ENCODE data around the gene AMPH. TPM values are rescaled to one million over a fixed set of nuclear protein-coding genes. Genes with fewer than 3 reads are reported as not detected.

AMPH gene
- total and polyA plus RNA-seq, 8 donors, result 0.90 to 12.5 (median 10.7) TPM

DNA sequence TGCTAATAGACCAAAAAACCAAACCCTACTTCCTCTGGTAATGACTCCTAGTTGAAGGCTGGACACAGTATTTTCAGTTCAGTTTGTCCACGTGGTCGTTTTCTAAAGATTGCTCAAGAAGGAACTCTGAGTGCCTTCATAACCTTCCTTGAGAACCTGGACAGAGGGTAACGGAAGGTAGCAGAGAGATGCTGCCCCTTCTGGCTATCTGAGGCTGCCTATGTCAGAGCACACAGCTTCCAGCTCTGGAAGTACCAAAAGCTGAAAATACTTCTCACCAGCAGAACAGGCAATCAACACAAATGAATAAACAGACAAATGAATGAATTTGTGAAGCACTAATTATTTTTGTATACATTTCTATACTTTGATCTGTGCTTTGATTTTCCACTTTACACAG lies 85.2 kb downstream of the AMPH start:
- no peak for DNase-seq
- no peak for ATAC-seq
- Histone ChIP-seq H3K4me3 (no peak overlapping the region), H3K4me1 (no peaks in the 10 kb centered on the region), H3K9me3 (no peaks in the 10 kb centered on the region), H3K27me3 (no peaks in the 10 kb centered on the region), H3K36me3 (no peaks in the 10 kb centered on the region), H3K27ac (no peak overlapping the region)
- intact Hi-C loops (cut with DNase I), result no loop called here
- TF ChIP-seq, protein P1, sequence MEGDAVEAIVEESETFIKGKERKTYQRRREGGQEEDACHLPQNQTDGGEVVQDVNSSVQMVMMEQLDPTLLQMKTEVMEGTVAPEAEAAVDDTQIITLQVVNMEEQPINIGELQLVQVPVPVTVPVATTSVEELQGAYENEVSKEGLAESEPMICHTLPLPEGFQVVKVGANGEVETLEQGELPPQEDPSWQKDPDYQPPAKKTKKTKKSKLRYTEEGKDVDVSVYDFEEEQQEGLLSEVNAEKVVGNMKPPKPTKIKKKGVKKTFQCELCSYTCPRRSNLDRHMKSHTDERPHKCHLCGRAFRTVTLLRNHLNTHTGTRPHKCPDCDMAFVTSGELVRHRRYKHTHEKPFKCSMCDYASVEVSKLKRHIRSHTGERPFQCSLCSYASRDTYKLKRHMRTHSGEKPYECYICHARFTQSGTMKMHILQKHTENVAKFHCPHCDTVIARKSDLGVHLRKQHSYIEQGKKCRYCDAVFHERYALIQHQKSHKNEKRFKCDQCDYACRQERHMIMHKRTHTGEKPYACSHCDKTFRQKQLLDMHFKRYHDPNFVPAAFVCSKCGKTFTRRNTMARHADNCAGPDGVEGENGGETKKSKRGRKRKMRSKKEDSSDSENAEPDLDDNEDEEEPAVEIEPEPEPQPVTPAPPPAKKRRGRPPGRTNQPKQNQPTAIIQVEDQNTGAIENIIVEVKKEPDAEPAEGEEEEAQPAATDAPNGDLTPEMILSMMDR (IDR thresholded peaks at IDR 0.05), result no peak

DNA sequence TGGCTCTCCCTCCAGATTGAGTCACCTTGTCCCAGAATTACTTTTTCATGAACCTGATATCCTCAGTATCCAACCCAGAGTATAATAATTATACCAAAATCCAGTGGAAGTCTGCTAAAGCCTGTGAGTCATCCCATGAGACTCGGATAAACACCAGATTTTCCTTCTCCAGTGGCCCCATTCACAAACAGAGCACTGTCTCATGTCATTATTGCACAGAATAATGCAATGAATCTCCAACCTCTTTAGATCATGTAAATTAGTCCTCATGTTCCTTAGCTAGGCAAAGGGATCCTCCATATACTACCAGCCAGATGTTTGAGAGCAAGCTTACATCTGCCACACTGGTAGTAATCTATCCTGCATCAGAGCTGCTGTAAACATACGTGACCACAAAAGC lies 89.0 kb downstream of the AMPH start:
- Histone ChIP-seq H3K27me3 (no peaks in the 10 kb centered on the region), H3K4me3 (no peak overlapping the region), H3K9me3 (no peaks in the 10 kb centered on the region), H3K4me1 (no peaks in the 10 kb centered on the region), H3K36me3 (no peaks in the 10 kb centered on the region), H3K27ac (no peak overlapping the region)
- TF ChIP-seq, protein P1 (IDR thresholded peaks at IDR 0.05), result no peak
- DNase-seq (no peak), ATAC-seq (no peak)
- intact Hi-C loops (cut with DNase I), result no loop called here

DNA sequence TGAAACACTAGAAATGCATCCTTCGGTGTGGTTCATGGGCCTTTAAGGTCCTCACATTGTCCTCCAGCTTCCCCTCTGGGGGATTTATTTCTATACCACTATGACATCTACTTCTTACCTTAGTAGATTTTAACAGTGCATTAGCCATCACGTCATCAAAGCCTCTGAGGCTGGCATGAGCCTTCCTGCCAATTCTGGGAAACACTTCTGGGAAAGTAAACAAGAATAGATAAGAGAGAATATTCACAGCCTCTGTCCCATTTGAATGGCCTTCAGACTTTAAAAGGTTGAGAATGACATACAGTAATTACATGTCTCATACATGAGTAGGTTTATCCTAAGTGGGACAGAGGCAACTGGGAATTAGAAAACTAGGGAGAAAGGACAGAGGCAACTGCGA lies 89.7 kb downstream of the AMPH start:
- Histone ChIP-seq H3K9me3 (no peaks in the 10 kb centered on the region), H3K4me1 (no peaks in the 10 kb centered on the region), H3K36me3 (no peaks in the 10 kb centered on the region), H3K4me3 (no peak overlapping the region), H3K27ac (no peak overlapping the region), H3K27me3 (no peaks in the 10 kb centered on the region)
- ATAC-seq (no peak), DNase-seq (no peak)
- TF ChIP-seq, protein P1 (IDR thresholded peaks at IDR 0.05), result no peak
- intact Hi-C loops (cut with DNase I), result no loop called here

DNA sequence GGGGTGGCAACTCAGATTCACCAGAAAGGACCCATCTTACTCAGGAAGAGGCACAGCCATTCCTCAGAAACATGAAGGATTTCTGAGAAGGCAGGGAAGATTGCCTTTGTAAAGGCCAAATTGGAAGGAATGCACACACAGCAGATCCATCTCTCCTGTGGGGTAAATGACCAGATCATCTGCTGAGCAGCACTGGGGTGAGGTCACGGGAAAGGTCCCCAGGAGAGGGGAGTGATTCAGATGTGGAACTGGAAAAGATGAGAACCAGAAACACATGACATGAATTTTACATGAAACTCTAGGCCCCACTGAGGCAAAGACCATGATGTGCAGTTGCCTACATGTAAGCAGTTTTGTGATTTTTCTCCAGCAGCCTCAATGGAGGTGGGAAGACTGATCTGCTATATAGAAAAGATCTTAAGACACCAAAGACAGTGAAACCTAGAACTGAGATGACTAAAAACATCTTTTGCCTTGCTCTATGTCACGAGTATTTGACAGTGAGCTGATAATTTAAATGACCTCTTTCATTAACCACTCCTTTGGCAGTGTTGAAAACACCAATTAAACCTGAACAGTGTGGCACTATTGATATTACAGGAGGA lies 91.6 kb downstream of the AMPH start:
- Histone ChIP-seq H3K4me1 (no peaks in the 10 kb centered on the region), H3K36me3 (no peaks in the 10 kb centered on the region), H3K27me3 (no peaks in the 10 kb centered on the region), H3K27ac (no peak overlapping the region), H3K4me3 (no peak overlapping the region), H3K9me3 (no peaks in the 10 kb centered on the region)
- DNase-seq (no peak), ATAC-seq (no peak)
- intact Hi-C loops (cut with DNase I), result no loop called here
- TF ChIP-seq, protein P1 (IDR thresholded peaks at IDR 0.05), result no peak

DNA sequence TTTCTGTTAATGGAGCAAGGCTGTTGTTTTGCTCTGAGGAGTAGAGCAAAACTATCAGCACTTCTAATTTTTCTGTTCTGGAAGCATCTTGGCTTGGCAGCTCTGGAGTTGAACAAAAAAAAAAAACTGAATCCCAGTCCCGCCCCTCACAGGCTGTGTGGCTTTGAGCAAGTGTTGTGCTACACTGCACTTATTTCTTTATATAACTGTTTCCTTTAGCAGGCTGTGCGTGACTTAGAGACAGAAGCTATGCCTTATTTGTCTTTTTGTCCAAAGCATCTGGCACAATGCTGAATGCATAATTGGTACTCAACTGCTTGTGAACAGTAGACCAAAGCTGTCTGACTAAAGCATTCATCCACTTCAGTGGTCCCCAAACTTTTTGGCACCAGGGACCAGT lies 96.1 kb downstream of the AMPH start:
- no peak for ATAC-seq
- TF ChIP-seq, protein P1 (IDR thresholded peaks at IDR 0.05), result no peak
- intact Hi-C loops (cut with DNase I), result no loop called here

More for the DNA sequence above, 96.1 kb downstream of the AMPH start:
- H3K27me3 ChIP-seq, result no peaks in the 10 kb centered on the region
- no peak overlapping the region for H3K4me3 ChIP-seq
- no peak overlapping the region for H3K27ac ChIP-seq
- no peaks in the 10 kb centered on the region for H3K9me3 ChIP-seq
- no peaks in the 10 kb centered on the region for H3K4me1 ChIP-seq
- no peaks in the 10 kb centered on the region for H3K36me3 ChIP-seq
- DNase-seq, result no peak

All from left lung (tissue), 10 donors.